ENCODE measurements around the gene EML6. TPM values are rescaled to one million over a fixed set of nuclear protein-coding genes. Genes with fewer than 3 reads are reported as not detected.

The EML6 gene
- total and polyA plus RNA-seq, 2 of the 8 experiments (the other 6 are each of a cell fraction or from before 2014, with no cell fraction given): 1.2 to 1.6 TPM

GRCh38 chr2:54697934-54698333 is 25.5 kb upstream of the EML6 start:
- H3K4me1 ChIP-seq (replicated peaks in 1 of 4; ENCODE audit: control insufficient read depth in 3 of 4, insufficient read depth in 4 of 4, low read length in 3 of 4): no peaks in the 10 kb centered on the region
- DNase-seq (ENCODE audit: low read depth in 1 of 2, low spot score in 2 of 2) (no peak), FAIRE-seq (no peak)
- H3K4me2 ChIP-seq (ENCODE audit: insufficient read depth in 1 of 2, low read depth in 2 of 2, low read length in 2 of 2): no peak overlapping the region
- no peak overlapping the region for H2AFZ ChIP-seq (ENCODE audit: low read length)
- H3K79me2 ChIP-seq (ENCODE audit: control insufficient read depth in 1 of 2, insufficient read depth in 2 of 2, low read length in 2 of 2): no peaks in the 10 kb centered on the region
- H3K9ac ChIP-seq (replicated peaks in 1 of 4; ENCODE audit: extremely low read depth in 1 of 4, low read depth in 3 of 4, low read length in 3 of 4): no peak overlapping the region
- H2BK15ac ChIP-seq (ENCODE audit: low read length): no peak overlapping the region
- H3K18ac ChIP-seq (ENCODE audit: extremely low read depth, low read length): no peak overlapping the region
- no peak overlapping the region for H3K14ac ChIP-seq (ENCODE audit: insufficient read length)
- no peak overlapping the region for H2BK20ac ChIP-seq (ENCODE audit: low read length)
- H3K23me2 ChIP-seq (ENCODE audit: low read depth, low read length): no peaks in the 10 kb centered on the region
- H2AK5ac ChIP-seq (ENCODE audit: low read depth, low read length): no peak overlapping the region
- no peak overlapping the region for H2BK120ac ChIP-seq (replicated peaks; ENCODE audit: low read depth, low read length)
- H3K23ac ChIP-seq (ENCODE audit: insufficient read length): no peak overlapping the region
- no peak overlapping the region for H3K27ac ChIP-seq (ENCODE audit: low read depth, low read length)
- peaks cover 0 to 7% of the 10 kb centered on the region in 2 experiments; a peak in 1 of 4 replicates for H3K9me3 ChIP-seq (ENCODE audit: insufficient read depth in 2 of 2, low read depth in 1 of 2, low read length in 1 of 2)
- no peak overlapping the region for H2BK12ac ChIP-seq (ENCODE audit: low read depth, low read length)
- H3K4me3 ChIP-seq (ENCODE audit: extremely low read depth in 1 of 4, insufficient read depth in 2 of 4, low read depth in 3 of 4, low read length in 4 of 4): no peak overlapping the region
- H2BK5ac ChIP-seq (ENCODE audit: low read depth, low read length): no peak overlapping the region
- no peaks in the 10 kb centered on the region for H4K20me1 ChIP-seq (replicated peaks in 1 of 2; ENCODE audit: control insufficient read depth in 1 of 2, insufficient read depth in 2 of 2, low read length in 2 of 2)
- no peaks in the 10 kb centered on the region for H3K27me3 ChIP-seq (replicated peaks in 1 of 4; ENCODE audit: control insufficient read depth in 3 of 4, extremely low read depth in 1 of 4, insufficient read depth in 3 of 4, low read length in 3 of 4)
- ChIA-PET POLR2A (ENCODE audit: partially characterized antibody) (no interaction called here), CTCF (ENCODE audit: partially characterized antibody) (interaction anchor here (0.6 to 5.1 kb wide), 2 partner anchors 18 to 33 kb away, joined by 3 to 43 read pairs; no protein-coding TSS in a partner anchor)
- H3K56ac ChIP-seq (replicated peaks; ENCODE audit: insufficient read length, low read depth, low read length): no peak overlapping the region
- no peak overlapping the region for H4K5ac ChIP-seq (ENCODE audit: insufficient read length, low read depth, low read length)
- H3K4ac ChIP-seq (replicated peaks; ENCODE audit: insufficient read length, low read depth, low read length): no peak overlapping the region
- H4K91ac ChIP-seq (replicated peaks; ENCODE audit: insufficient read length, low read length): no peak overlapping the region
- no peak for TF ChIP-seq RBBP5 (IDR thresholded peaks at IDR 0.05; ENCODE audit: borderline replicate concordance, low read depth, low read length)
- no peak for TF ChIP-seq E2F6 (IDR thresholded peaks at IDR 0.05)
- TF ChIP-seq SP1 (IDR thresholded peaks at IDR 0.05; ENCODE audit: low read depth, low read length): no peak
- no peak for TF ChIP-seq KDM5A (IDR thresholded peaks at IDR 0.05; ENCODE audit: low read length)
- no peak for TF ChIP-seq ATF2 (IDR thresholded peaks at IDR 0.05; ENCODE audit: low read length)
- no peak for TF ChIP-seq CBX8 (IDR thresholded peaks at IDR 0.05; ENCODE audit: borderline replicate concordance, low read depth, low read length)
- no peak for TF ChIP-seq RNF2 (IDR thresholded peaks at IDR 0.05; ENCODE audit: borderline replicate concordance, low read depth, low read length, missing control alignments, poor library complexity, severe bottlenecking)
- no peak for TF ChIP-seq RXRA (IDR thresholded peaks at IDR 0.05; ENCODE audit: insufficient read depth, low read depth, low read length)
- no peak for TF ChIP-seq POLR2A (IDR thresholded peaks at IDR 0.05; ENCODE audit: control extremely low read depth in 1 of 2, low read depth in 2 of 2, low read length in 2 of 2)
- TF ChIP-seq SRF (IDR thresholded peaks at IDR 0.05; ENCODE audit: low read depth, low read length): no peak
- TF ChIP-seq EGR1 (IDR thresholded peaks at IDR 0.05; ENCODE audit: borderline replicate concordance, low read depth, low read length): no peak
- no peak for TF ChIP-seq HDAC6 (IDR thresholded peaks at IDR 0.05; ENCODE audit: low read depth, low read length)
- no peak for TF ChIP-seq ASH2L (IDR thresholded peaks at IDR 0.05; ENCODE audit: low read length)
- H3K79me1 ChIP-seq (ENCODE audit: low read depth, low read length): no peaks in the 10 kb centered on the region
- WGBS, 2 experiments (ENCODE audit: extremely low coverage in 1 of 2, insufficient coverage in 1 of 2, insufficient read length in 1 of 2, insufficient replicate concordance in 2 of 2, low coverage in 1 of 2, low lambda C conversion rate in 2 of 2, missing lambda C conversion rate in 1 of 2): 61% methylated on average over 1 of the region's 1 CpG; no CpG with 5 or more reads in 1 of the 2 experiments
- H4K8ac ChIP-seq (ENCODE audit: extremely low read depth, insufficient read depth, low read length): no peak overlapping the region
- no peaks in the 10 kb centered on the region for H3K36me3 ChIP-seq (ENCODE audit: control insufficient read depth in 2 of 4, insufficient read depth in 4 of 4, low read length in 3 of 4)
